ENCODE results near the gene LRRC25. TPM values are rescaled to one million over a fixed set of nuclear protein-coding genes. Genes with fewer than 3 reads are reported as not detected.

Gene LRRC25
- total RNA-seq, 2 experiments from 2014 or later, result 0.98 to 4.1 TPM

- POLR2A ChIA-PET, result no interaction called here
- CTCF ChIA-PET (ENCODE audit: unreplicated experiment), result no interaction called here
These were observed 52.9 kb downstream of the LRRC25 start for GRCh38 chr19:18344582-18344950.

GRCh38 chr19:18342090-18342632 lies 55.3 kb downstream of the LRRC25 start:
- Histone ChIP-seq H3K9me3 (ENCODE audit: low read length) (no peaks in the 10 kb centered on the region), H3K4me3 (ENCODE audit: low read depth, low read length, poor library complexity, severe bottlenecking) (no peak overlapping the region), H3K9me2 (ENCODE audit: insufficient read depth, low read length) (no peaks in the 10 kb centered on the region), H3K4me1 (ENCODE audit: insufficient read depth, low read length, poor library complexity, severe bottlenecking) (peaks cover 25% of the 10 kb centered on the region), H3K79me2 (ENCODE audit: insufficient read depth, low read depth, low read length) (no peaks in the 10 kb centered on the region), H3K27ac (ENCODE audit: low read depth, low read length, poor library complexity, severe bottlenecking) (no peak overlapping the region), H3K36me3 (ENCODE audit: insufficient read depth, low read length) (no peaks in the 10 kb centered on the region), H3K4me2 (ENCODE audit: low read length) (peak overlapping the region; percentile 98; the same call in 1 of the 2 replicates), H4K20me1 (ENCODE audit: insufficient read depth, low read length) (no peaks in the 10 kb centered on the region), H2AFZ (ENCODE audit: low read length) (no peak overlapping the region)
- ChIA-PET CTCF (ENCODE audit: unreplicated experiment) (no interaction called here), POLR2A (interaction anchor here (1.0 to 1.4 kb wide), 3 partner anchors 12 to 46 kb away, joined by 3 to 6 read pairs (median 4); no protein-coding TSS in a partner anchor)
- TF ChIP-seq EZH2phosphoT487 (IDR thresholded peaks at IDR 0.05; ENCODE audit: borderline replicate concordance, low read depth, low read length) (no peak), CTCF (conservative IDR thresholded peaks at IDR 0.05; ENCODE audit: low read length) (no peak)
- no peak for DNase-seq (ENCODE audit: low spot score)
- no TSS peak for BruUV-seq (replicated peaks)
- intact Hi-C loops (cut with micrococcal nuclease; ENCODE audit: unreplicated experiment), result no loop called here

More at GRCh38 chr19:18344582-18344950, 52.9 kb downstream of the LRRC25 start:
- Histone ChIP-seq H3K4me3 (ENCODE audit: low read depth, low read length, poor library complexity, severe bottlenecking) (no peak overlapping the region), H4K20me1 (ENCODE audit: insufficient read depth, low read length) (no peaks in the 10 kb centered on the region), H3K4me2 (ENCODE audit: low read length) (no peak overlapping the region), H3K27ac (ENCODE audit: low read depth, low read length, poor library complexity, severe bottlenecking) (no peak overlapping the region), H3K9me2 (ENCODE audit: insufficient read depth, low read length) (no peaks in the 10 kb centered on the region), H3K9me3 (ENCODE audit: low read length) (no peaks in the 10 kb centered on the region), H3K79me2 (ENCODE audit: insufficient read depth, low read depth, low read length) (no peaks in the 10 kb centered on the region), H2AFZ (ENCODE audit: low read length) (no peak overlapping the region), H3K4me1 (ENCODE audit: insufficient read depth, low read length, poor library complexity, severe bottlenecking) (peaks cover 17% of the 10 kb centered on the region), H3K36me3 (ENCODE audit: insufficient read depth, low read length) (no peaks in the 10 kb centered on the region)
- TF ChIP-seq EZH2phosphoT487 (IDR thresholded peaks at IDR 0.05; ENCODE audit: borderline replicate concordance, low read depth, low read length) (no peak), CTCF (conservative IDR thresholded peaks at IDR 0.05; ENCODE audit: low read length) (no peak)
- no peak for DNase-seq (ENCODE audit: low spot score)
- BruUV-seq (replicated peaks), result no TSS peak
- intact Hi-C loops (cut with micrococcal nuclease; ENCODE audit: unreplicated experiment), result no loop called here

Small RNAs within 50 kb of the gene (microRNA-seq; reads per million reads assigned to microRNA genes)
- not detected for gene MIR3189 (ENCODE audit: borderline replicate concordance)

Small RNAs within 50 kb of the gene (small RNA-seq; reads per million reads assigned to genes)
- gene MIR3189, result not detected

Other genes starting within 250 kb of the LRRC25 start
- gene PIK3R2, start 244.5 kb downstream of the LRRC25 start, total RNA-seq (2014; rRNA removed; shearing (Covaris generic)), result 1.6 and 3.2 TPM in 2 replicates
- gene PIK3R2, start 244.5 kb downstream of the LRRC25 start, total RNA-seq (2022), result 20.5 and 30.0 TPM in 2 replicates
- gene IFI30, start 223.8 kb downstream of the LRRC25 start, total RNA-seq (2014; rRNA removed; shearing (Covaris generic)), result 141 and 195 TPM in 2 replicates
- 117 and 170 TPM in 2 replicates for gene IFI30, start 223.8 kb downstream of the LRRC25 start, total RNA-seq (2022)
- gene MPV17L2, start 204.4 kb downstream of the LRRC25 start, total RNA-seq (2014; rRNA removed; shearing (Covaris generic)), result 21.9 and 23.7 TPM in 2 replicates
- gene MPV17L2, start 204.4 kb downstream of the LRRC25 start, total RNA-seq (2022), result 18.1 and 22.6 TPM in 2 replicates
- gene RAB3A, start 193.6 kb downstream of the LRRC25 start, total RNA-seq (2014; rRNA removed; shearing (Covaris generic)), result 2.9 and 4.9 TPM in 2 replicates
- gene RAB3A, start 193.6 kb downstream of the LRRC25 start, total RNA-seq (2022), result 6.9 and 8.6 TPM in 2 replicates
- not detected in 2 replicates for gene PDE4C, start 171.2 kb downstream of the LRRC25 start, total RNA-seq (2014; rRNA removed; shearing (Covaris generic))
- gene PDE4C, start 171.2 kb downstream of the LRRC25 start, total RNA-seq (2022), result 0.77 and 1.4 TPM in 2 replicates
- 0.38 and 3.7 TPM in 2 replicates for gene IQCN, start 123.2 kb downstream of the LRRC25 start, total RNA-seq (2014; rRNA removed; shearing (Covaris generic))
- 1.1 and 2.6 TPM in 2 replicates for gene IQCN, start 123.2 kb downstream of the LRRC25 start, total RNA-seq (2022)
- gene JUND, start 116.0 kb downstream of the LRRC25 start, total RNA-seq (2014; rRNA removed; shearing (Covaris generic)), result 138 and 144 TPM in 2 replicates
- 79.0 and 92.6 TPM in 2 replicates for gene JUND, start 116.0 kb downstream of the LRRC25 start, total RNA-seq (2022)
- 451 and 482 TPM in 2 replicates for gene LSM4, start 74.5 kb downstream of the LRRC25 start, total RNA-seq (2014; rRNA removed; shearing (Covaris generic))
- gene LSM4, start 74.5 kb downstream of the LRRC25 start, total RNA-seq (2022), result 232 and 252 TPM in 2 replicates
- gene PGPEP1, start 57.0 kb downstream of the LRRC25 start, total RNA-seq (2014; rRNA removed; shearing (Covaris generic)), result 15.2 and 18.9 TPM in 2 replicates
- gene PGPEP1, start 57.0 kb downstream of the LRRC25 start, total RNA-seq (2022), result 44.1 and 54.5 TPM in 2 replicates
- gene GDF15, start 11.5 kb downstream of the LRRC25 start, total RNA-seq (2014; rRNA removed; shearing (Covaris generic)), result 0.80 TPM in 1 of 2 replicates, not detected in the other
- not detected in 2 replicates for gene GDF15, start 11.5 kb downstream of the LRRC25 start, total RNA-seq (2022)
- 54.8 and 92.9 TPM in 2 replicates for gene SSBP4, start 21.8 kb upstream of the LRRC25 start, total RNA-seq (2014; rRNA removed; shearing (Covaris generic))
- gene SSBP4, start 21.8 kb upstream of the LRRC25 start, total RNA-seq (2022), result 97.5 and 117 TPM in 2 replicates
- 0.72 and 1.8 TPM in 2 replicates for gene ISYNA1, start 40.5 kb upstream of the LRRC25 start, total RNA-seq (2014; rRNA removed; shearing (Covaris generic))
- gene ISYNA1, start 40.5 kb upstream of the LRRC25 start, total RNA-seq (2022), result 8.9 and 10.9 TPM in 2 replicates
- gene ELL, start 124.4 kb upstream of the LRRC25 start, total RNA-seq (2014; rRNA removed; shearing (Covaris generic)), result 14.4 and 18.7 TPM in 2 replicates
- 24.6 and 26.5 TPM in 2 replicates for gene ELL, start 124.4 kb upstream of the LRRC25 start, total RNA-seq (2022)
- gene FKBP8, start 146.0 kb upstream of the LRRC25 start, total RNA-seq (2014; rRNA removed; shearing (Covaris generic)), result 159 and 200 TPM in 2 replicates
- gene FKBP8, start 146.0 kb upstream of the LRRC25 start, total RNA-seq (2022), result 189 and 201 TPM in 2 replicates
- gene KXD1, start 160.2 kb upstream of the LRRC25 start, total RNA-seq (2014; rRNA removed; shearing (Covaris generic)), result 96.0 and 99.8 TPM in 2 replicates
- 96.7 and 101 TPM in 2 replicates for gene KXD1, start 160.2 kb upstream of the LRRC25 start, total RNA-seq (2022)
- gene UBA52, start 174.2 kb upstream of the LRRC25 start, total RNA-seq (2014; rRNA removed; shearing (Covaris generic)), result 1,188 and 1,580 TPM in 2 replicates
- 1,496 and 1,653 TPM in 2 replicates for gene UBA52, start 174.2 kb upstream of the LRRC25 start, total RNA-seq (2022)
- 122 and 126 TPM in 2 replicates for gene REX1BD, start 191.2 kb upstream of the LRRC25 start, total RNA-seq (2014; rRNA removed; shearing (Covaris generic))
- gene REX1BD, start 191.2 kb upstream of the LRRC25 start, total RNA-seq (2022), result 84.6 and 88.8 TPM in 2 replicates
- gene CRLF1, start 209.2 kb upstream of the LRRC25 start, total RNA-seq (2014; rRNA removed; shearing (Covaris generic)), result 0.82 TPM in 1 of 2 replicates, not detected in the other
- 1.3 and 1.5 TPM in 2 replicates for gene CRLF1, start 209.2 kb upstream of the LRRC25 start, total RNA-seq (2022)
- gene TMEM59L, start 215.2 kb upstream of the LRRC25 start, total RNA-seq (2014; rRNA removed; shearing (Covaris generic)), result 0.33 and 1.0 TPM in 2 replicates
- 0.84 and 0.89 TPM in 2 replicates for gene TMEM59L, start 215.2 kb upstream of the LRRC25 start, total RNA-seq (2022)
- 0.75 and 1.0 TPM in 2 replicates for gene KLHL26, start 239.4 kb upstream of the LRRC25 start, total RNA-seq (2014; rRNA removed; shearing (Covaris generic))
- 7.9 and 8.9 TPM in 2 replicates for gene KLHL26, start 239.4 kb upstream of the LRRC25 start, total RNA-seq (2022)

Data from OCI-LY7 (cell line).